IPS DF 19.7 (cell line): ENCODE results near the gene TTC7B.

Source experiments
- DNase-seq: peaks from one replicate; pipeline ENCODE4 v3.0.0-alpha.2; 2013; ENCODE audit warnings: low read depth, low spot score

TTC7B gene

DNA sequence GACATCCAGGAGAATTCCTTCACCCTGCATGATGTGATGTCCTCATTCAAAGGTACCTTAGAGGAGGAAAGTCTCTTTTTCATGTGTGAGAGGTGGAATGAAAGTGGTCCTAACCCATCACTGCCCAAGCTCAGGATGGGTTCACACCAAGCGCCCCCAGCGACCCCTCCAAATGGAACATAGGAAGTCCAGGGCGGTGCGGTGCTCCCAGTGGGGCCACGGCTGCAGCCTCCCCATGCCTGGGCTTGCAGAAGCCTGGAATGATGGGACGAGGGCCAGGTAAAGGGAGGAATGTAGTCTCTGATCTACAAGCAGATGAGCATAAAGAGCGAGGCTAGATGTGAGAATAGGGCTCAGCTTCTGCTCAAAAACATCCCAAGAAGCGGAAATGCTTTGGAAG, 196.3 kb downstream of the TTC7B start:
- DNase-seq: no peak

DNA sequence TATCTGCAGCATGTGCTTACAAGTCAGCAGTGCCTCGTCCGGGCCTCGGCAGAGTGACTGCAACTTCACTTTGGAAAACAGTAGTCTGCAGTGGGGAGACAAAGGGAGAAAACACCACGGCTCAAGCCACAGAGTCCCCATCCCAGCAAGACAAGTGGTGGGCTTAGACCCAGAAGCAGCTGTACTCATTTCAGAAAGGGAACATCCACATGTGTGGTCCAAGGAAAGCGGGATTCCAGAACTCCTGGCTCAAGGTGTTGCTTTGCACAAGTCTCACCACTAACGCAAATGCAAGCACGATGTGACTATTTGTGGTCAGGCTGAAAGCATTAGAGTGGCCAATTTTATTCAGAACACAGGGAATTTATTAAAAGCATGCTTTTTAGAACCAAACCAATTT, 198.3 kb downstream of the TTC7B start:
- DNase-seq: no peak

DNA sequence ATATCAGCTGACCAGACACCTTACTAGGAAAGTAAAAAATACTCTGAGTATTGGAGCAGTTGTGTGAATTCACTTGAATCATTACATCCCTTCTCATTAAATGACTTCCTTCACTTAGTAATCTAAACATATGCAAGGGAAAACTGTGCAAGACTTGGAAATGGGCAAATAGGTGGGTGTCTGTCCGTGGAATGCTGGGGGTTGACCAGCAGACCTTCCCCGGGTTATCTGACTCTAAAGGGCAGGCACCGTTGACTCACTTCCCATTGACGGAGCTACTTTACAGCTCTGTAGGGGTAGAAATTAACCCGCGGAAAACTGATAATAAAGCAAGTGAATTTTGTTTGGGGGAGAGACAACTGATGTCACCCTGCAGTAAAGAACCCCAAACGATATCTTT, 199.3 kb downstream of the TTC7B start:
- no peak for DNase-seq

DNA sequence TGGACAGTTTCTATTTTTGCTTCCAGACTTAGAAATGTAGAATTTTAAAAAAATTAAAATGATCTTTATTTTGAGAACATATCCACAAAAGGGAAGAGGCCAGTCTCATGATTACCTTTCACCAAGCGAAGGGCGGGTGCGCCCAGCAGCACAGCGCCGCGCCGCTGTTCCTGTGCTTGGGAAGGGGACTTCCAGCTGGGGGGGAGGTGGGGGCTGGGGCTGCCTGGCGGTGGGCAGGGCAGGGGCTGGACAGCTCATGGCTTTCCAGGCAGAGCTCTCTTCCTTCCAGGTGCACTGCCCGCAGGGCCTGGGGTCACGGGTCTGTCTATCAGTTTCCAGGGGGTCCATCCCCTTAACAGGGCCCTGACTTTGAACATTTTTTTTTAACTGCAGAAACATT, 199.9 kb downstream of the TTC7B start:
- DNase-seq: no peak

DNA sequence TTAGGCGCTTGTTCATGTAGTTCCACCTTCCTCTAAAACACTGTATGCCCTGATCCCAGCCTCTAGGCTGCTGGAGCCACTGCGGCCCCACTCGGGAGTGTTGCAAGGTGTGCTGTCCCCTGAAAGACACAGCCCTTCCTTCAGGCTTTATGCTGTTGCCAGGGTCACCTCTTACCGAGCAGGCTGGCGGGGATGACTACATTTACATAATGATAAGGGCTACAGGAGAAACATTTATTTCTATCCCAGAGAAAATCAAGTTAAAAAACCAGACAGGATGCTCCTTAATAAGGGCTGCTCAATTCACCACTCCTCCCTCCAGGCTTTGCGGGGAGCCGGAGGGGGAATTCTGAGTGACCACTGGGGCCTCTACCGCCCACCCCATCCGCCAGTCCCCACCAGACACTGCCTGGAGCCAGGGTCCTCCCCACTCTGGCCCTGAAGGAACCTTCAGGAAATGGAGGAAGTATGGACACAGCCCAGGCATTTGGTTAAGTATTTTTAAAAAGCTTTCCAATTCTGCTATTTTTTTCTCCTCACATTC, 200.6 kb downstream of the TTC7B start:
- no peak for DNase-seq

DNA sequence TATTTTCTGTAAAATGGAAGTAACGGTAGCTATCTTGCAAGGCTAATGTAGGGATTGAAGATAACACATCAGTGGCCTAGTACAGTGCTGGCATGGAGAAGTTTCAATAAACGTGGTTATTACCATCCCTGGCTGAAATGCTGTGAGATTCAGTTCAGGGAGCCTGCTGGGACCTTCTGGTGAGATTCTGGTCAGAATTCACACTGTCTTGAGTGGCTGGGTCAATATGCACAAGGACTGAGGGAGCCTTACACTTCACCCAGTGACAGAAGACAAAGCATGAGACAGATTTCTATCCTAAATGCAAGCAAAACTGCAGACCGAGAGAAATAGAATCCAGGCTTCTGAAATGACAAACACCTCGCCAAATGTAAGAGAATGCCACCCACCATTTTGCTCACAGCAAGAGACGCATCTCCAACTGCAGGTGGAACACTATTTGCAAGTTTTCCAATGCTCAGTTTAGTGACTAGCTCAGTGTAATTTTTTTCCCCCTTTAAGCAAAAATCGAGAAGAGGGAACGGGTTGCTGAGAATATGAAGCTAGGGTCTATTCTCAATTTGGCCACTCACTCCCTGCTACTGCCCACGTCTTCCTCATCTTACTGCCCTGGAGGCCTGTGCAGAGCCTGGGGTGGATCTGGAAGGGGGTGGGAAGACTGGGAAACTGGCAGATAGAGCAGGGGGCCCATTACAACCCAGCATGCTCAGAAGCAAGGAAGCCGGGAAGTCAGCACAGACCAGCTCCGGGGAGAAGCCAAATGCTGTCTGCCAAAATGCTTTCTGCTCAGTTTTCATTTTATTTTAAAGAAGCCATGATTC, 201.3 kb downstream of the TTC7B start:
- DNase-seq: no peak

DNA sequence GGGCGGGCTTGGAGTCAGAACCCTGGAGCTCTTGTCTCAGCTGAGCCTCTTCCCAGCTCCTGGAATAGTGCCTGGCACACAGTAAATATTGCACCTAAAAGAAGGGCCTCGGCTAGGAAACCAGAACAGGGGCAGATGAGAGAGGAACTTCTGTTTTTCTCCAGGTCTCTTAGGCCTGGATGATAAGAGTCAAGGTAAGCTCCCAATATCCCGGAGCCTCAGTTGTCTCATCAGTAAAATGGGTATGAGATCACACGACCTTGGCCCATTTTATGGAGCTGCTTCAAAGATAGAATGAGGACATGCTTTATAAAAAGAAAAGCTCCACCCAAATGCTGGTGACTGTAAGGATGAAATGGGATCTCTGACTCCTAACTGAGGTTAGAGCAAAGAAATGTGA, 202.2 kb downstream of the TTC7B start:
- DNase-seq: no peak

DNA sequence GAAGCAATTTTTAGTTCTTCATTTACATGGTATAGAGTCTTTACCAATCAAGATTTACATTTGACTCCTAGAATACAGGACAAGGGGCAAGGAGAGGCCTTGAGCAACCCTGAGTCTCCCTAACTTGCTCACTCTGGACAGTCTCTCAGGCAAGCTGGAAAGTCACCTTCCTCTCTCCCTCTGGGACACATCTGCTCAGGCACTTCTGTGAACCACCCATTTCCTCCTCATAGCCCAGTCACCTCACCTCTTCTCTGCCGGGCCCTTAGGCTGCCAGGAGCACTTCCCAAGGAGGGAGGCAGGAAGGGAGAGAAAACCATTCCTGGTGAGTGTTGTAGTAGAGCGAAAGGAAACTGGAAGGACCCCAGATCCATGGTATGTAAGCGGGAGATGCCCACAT, 202.8 kb downstream of the TTC7B start:
- DNase-seq: no peak

DNA sequence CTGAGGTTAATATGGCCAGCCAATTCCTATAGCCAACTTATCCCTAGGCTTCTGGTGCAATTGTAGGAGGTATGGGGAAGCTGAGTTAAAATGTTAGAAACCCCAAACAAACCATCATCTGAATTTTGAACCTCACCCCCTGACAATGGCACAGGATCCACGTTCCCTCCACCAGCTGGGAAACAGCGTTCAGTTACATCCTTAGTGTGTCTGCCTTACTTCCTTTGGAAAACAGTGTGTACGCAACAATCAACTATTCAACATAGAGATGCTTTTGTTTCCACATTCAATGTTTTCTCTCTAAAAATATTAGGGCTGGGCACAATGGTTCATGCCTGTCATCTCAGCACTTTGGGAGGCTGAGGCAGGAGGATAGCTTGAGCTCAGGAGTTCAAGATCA, 203.4 kb downstream of the TTC7B start:
- DNase-seq: no peak

DNA sequence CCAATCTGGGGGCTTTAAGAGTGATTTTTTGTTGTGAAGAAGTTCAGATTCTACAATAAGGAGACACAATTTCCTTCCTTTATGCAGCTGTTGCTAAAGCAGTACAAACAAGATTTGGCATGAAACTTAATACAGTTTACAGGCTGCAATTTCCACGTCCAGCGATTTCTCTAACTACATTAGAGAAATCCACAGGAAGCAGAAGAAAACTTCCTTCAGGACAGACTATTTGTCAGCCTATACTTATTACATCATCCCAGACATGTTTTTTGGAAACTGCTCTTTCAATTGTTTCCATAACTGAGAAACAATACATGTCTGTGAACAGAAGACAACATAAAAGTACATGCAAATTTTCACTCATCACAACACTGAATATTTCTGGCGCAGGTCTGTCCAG, 204.3 kb downstream of the TTC7B start:
- no peak for DNase-seq

DNA sequence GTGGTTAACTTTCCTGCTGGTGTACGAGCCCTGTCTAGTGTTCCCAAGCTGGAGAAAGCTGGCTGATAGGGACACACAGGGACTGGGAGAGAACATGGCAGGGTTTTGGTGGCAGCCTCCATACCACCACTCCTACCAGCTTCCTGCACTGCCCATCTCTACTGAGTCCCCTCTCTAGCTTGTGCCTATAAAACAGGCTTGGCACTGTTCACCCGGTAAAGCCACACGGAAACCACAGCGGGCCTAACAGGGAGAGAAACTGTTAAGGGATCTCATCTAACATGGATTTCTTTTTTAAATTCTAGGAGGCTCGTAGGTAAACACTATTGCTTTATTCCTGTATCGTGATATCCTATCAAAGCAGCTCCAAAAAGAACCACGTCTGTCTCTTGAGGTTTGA, 204.7 kb downstream of the TTC7B start:
- DNase-seq: no peak

DNA sequence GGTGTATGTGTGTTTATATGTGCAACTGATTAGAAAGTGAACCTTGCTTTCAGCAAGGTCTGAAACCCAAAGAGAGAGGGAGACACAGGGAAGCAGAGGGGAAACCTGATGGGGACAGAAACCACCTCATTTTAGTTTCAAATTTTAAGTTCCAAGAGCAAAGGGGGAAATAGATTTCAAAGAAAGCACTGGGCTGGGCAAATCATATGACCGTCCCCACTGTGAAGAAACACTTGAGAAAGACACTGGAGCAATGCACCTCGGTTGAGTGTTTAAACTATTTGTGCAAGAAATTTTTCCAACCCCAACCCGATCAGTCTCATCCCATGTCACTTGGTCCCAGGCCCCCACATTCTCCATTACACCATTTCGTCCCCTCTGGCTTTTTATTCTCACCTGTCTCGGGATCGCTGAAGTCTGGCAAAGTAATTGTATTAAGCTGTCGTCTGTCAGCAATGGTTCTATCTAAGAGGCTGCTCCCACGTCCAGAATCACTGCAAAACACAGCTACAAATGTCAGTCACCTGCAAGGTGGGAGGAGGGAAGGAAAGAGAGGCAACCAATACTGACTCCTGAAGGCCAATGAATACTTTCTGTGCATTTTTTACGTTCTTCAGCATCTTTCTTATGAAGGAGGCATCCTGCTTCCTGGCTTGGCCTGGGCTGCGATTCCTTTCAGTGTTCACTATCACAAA, 205.7 kb downstream of the TTC7B start:
- no peak for DNase-seq

DNA sequence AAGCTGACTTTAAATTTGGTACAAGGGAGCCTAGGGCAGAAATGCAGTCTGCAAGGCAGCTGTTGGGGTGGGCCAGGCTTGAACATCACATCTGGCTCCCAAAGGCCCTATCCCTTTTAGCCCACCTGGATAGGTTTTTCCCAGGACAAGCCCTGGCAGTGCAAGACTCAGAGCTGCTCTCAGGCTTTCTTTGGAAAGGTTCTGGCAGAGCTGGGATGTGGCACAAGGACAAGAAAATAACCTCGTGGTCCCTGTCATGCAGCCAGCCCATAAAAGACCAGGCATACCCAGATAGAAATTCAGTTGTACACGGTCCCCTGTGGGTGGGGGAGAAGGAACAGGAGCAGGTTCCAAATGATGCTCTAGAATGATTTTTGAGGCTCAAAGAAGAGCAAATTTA, 206.9 kb downstream of the TTC7B start:
- DNase-seq: no peak

DNA sequence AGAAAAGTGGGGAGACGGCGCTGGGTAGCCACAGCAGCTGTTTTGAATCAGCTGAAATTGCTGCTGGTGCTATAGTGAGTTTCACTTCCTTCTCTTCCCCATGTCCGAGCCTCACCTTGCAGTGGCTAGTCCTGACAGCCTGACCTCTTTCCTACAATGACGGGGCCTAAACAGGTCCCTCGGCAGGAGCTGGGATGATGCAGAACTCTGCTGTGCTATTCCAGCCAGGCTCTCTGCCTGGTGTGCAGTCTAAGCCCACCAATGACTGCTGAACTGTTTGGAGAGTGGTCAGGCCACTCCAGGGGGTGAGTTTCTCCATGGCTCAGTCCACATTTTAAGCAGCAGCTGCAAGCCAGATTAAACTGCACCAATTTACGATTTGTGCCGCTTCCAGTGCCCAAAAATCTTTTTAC, 207.3 kb downstream of the TTC7B start:
- no peak for DNase-seq

DNA sequence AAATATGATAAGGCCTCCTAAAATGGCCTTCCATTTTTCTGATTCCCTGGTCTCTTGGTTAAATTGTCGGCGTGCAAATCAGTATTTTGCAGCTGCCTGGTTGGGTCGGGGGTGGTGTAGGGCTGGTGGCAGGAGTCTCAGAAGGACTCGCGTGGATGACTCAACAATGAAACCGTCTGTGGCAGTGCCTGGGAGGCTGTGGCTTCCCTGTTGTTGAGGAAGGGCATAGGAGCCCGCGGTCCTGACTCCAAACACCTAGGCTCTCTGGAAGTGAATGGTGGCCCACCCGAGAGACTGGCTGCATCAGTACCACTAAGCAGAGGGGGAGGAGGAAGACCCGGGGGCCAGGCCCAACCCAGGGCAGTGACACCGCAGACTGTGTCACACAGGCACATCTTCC, 207.9 kb downstream of the TTC7B start:
- DNase-seq: no peak

DNA sequence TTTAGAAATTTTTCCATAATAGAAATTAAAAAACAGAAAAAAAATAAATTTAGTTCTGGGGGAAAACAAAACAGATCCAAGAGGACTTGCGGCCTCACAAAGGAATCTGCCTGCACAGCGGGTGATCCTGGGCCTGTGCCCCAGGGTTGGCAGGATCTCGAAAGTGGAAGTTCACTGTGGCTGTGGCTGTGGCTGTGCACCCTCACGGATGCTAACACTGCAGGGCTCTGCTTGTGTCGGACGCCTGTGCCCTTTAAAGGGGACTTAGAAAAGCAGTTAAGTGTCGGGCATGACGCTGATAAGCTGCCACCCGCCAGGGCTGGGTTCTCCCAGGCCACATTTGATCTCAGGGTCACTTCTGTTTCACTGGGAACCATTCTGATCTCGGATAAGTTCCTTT, 209.1 kb downstream of the TTC7B start:
- DNase-seq: no peak

DNA sequence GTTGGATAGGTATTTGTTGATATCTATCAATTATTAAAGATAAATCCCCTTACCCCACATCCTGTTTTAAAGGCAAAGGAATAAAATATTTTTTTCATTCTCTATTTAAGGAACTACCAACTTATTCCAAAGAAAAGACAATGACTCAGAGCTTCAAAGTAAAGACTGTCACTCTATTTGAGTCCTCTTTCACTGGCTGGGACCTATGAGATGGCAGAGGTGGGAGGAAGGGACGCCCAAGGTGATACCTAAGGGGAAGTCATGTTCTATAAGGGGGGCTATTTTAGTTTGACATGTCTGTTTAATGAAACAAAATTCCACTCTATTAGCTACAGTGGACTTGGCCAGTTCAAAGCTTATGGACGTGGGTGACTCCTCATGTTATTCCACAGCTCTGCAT, 209.8 kb downstream of the TTC7B start:
- no peak for DNase-seq

DNA sequence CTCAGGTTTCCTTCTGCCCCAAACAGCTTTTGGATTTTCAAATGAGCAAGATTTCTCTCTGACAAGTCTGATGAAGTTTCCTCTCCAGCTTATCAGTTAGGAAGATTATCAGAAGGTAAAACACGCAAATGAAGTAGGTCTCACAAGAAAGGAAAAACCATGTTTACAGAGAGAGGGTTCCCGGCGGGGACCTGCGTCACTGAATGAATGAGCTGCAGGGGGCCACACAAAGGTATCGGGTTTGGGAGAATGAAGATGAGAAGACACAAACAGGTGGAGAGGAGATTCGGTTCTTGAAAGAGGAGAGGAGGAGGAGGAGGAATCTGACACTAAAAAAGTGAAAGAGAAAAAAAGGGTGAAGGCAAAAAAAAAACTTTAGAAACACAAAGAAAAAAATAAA, 210.8 kb downstream of the TTC7B start:
- no peak for DNase-seq

DNA sequence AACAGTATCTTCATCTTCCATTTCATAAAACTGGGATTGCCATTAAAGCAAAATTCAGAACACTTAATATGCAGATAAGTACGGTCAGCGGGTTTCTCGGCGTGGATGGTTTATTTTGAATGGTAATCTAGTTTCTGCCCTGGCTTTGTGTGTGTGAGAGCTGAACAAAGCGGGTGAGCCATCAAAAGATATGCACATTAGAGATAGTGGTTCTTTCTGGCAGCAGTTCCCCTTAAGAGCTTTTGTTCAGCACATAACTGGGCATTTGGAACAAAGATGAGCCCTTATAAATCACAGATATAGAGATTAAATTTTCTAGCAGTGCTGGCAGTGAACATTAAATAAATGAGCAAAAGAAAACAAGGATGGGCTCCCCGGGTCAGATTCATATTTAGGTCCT, 211.9 kb downstream of the TTC7B start:
- DNase-seq: no peak

DNA sequence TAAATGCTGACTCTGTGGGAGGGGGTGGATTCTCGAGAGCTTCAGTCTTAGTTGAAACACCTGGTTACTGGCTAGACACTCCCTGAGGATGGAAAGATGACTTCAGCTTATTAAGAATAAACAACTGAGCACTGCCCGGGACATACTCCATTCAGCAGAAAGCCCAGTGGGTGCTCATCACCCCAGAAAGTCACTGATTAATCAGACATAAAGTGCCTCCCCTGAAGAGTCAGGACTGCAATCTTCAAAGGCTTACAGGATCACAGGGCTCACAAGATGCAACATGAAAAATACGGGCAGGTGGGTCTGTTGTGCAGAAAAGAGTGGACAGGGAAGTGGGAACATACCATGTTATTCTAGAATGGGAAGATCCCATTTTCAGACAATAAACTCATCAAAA, 212.4 kb downstream of the TTC7B start:
- no peak for DNase-seq

DNA sequence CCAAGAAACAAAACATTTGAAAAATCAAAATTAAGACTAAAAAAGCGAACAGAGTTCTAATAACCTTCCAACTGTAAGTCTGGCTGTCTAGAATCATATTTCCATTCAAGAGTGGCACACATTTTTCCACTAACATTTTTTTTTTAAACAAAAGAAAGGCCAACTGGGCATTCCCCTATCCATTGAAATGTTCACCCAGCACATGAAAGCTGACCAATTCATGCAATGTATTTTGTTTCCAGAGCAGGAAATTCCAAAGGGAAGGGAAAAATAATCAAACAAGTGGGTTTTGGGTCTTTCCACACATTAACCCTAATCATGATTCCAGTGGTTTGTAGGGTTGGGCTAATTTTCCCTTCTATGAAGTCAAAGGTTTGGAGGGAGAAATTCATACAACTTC, 212.9 kb downstream of the TTC7B start:
- no peak for DNase-seq

DNA sequence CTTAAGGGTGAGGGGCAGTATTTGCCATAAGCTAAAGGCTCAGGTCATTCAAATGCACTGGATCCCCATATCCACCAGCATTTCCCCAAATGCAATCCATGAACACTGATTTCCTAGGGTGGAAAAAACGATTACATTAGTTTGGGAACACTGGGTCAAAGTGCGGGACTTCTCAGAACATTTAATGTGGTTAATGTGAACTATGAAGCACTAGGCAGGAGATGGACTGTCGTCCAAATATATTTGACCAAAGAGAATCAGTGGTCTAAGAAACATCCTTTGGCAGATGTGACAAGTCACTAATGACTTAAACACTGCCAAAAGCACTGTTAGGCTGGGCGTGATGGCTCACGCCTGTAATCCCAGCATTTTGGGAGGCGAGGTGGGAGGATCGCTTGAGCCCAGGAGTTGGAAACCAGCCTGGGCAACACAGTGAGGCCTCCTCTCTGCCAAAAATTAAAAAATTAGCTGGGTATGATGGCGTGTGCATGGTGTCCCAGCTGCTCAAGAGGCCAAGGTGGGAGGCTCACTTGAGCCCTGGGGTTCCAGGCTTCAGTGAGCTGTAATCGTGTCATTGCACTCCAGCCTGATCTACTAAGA, 214.0 kb downstream of the TTC7B start:
- no peak for DNase-seq

DNA sequence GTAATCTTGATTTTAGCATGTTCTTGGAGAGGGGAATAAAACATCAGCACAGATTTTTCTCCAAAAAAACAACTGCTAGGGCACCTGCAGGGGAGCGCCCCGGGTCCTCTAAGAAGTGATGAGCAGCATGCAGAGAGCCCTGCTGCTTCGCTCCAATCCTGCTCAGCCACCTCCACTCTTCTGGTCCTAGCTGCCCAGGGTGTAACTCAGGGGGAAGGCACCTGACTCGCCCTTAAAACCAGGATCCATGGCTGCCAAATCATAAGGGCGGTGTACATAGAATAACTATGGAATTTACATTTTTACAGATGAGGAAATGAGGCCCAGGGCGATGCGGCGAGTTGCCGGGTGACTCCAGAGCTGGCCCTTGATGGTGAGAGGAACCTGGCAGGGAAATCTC, 214.7 kb downstream of the TTC7B start:
- no peak for DNase-seq
